ENCODE measurements around the gene DHCR24. TPM values are rescaled to one million over a fixed set of nuclear protein-coding genes. Genes with fewer than 3 reads are reported as not detected.

DHCR24 gene
- total RNA-seq, 2 experiments from 2014 or later: 55.9 to 60.8 TPM

DNA sequence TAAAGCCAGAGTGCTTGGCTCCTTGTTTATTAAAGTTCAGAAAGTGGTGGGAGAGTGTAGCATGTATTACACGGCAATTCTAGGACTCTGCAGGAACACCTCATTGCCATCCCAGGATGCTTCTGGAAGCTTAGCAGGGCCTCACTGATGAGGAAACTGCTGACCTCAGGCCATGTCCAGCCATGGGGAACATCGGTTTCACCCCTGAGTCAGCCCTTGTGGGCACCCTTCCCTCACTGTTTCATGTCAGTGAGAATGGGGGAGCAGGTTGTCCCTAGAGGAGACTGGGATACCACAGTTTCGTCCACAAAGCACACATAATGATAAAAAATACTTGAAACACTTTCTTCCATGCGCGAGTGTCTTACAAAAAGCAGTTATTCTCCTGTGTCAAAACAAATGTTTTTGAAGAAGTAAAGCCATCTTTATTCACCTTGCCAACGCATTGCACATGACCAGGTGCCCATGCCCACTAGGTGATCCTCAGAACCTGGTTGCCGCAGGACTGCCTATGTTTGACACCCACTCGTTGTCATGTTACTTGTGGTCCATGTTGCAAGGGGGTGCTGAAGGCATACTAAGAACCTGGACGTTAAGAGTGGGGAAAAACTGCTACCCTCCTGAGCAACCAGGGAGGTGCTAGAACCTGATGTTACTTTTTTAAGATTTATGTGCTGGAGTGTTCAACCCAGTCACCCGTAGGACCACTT lies 44.6 kb downstream of the DHCR24 start:
- no peaks in the 10 kb centered on the region for H3K36me3 Mint-ChIP-seq
- no peak overlapping the region for H3K4me3 Mint-ChIP-seq
- no peaks in the 10 kb centered on the region for H3K27me3 Mint-ChIP-seq
- H3K9me3 Mint-ChIP-seq: no peaks in the 10 kb centered on the region
- no peaks in the 10 kb centered on the region for H3K4me1 Mint-ChIP-seq
- DNase-seq (no peak), ATAC-seq (ENCODE audit: low read depth) (no peak)
- no peak overlapping the region for H3K27ac Mint-ChIP-seq
- POLR2A ChIA-PET: interaction anchor here (0.6 kb wide), 1 partner anchor 36 kb away, joined by 7 read pairs; no protein-coding TSS in a partner anchor

GRCh38 chr1:54839824-54840223 lies 47.2 kb downstream of the DHCR24 start:
- H3K4me3 Mint-ChIP-seq: no peak overlapping the region
- no peaks in the 10 kb centered on the region for H3K9me3 Mint-ChIP-seq
- DNase-seq: no peak
- H3K27ac Mint-ChIP-seq: no peak overlapping the region
- peaks cover 1% of the 10 kb centered on the region for H3K27me3 Mint-ChIP-seq
- H3K4me1 Mint-ChIP-seq: no peaks in the 10 kb centered on the region
- no peaks in the 10 kb centered on the region for H3K36me3 Mint-ChIP-seq
- no peak for ATAC-seq (ENCODE audit: low read depth)
- POLR2A ChIA-PET: no interaction called here

DNA sequence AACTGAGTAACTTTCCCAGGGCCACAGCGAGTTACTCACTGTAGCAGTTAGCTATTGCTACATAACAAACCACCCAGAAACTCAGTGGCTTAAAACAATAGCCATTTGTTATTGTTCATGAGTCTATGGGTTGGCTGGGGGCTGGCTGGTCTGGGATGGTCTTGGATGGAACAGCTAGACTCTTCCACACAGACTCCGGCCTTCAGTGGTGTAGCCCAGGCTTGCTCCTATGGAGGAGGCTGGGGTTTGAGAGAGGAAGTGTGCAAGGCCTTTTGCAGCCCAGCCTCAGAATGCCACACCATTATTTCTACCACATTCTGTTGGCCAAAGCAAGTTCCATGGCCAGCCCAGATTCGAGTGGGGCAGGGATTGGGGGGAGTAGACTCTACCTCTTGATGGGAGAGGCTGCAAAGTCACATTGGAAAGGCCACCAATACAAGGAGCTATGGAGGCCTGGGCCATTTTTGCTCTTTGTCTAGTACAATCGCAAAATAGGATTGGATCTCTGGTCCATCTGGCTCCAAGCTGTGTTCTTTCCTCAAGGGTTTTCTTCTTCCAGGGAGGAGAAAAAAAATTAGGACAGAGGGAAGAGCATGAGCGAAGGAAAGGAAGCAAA lies 48.3 kb downstream of the DHCR24 start:
- no peaks in the 10 kb centered on the region for H3K36me3 Mint-ChIP-seq
- no peak for DNase-seq
- no peak overlapping the region for H3K27ac Mint-ChIP-seq
- no peaks in the 10 kb centered on the region for H3K4me1 Mint-ChIP-seq
- POLR2A ChIA-PET: no interaction called here
- no peak overlapping the region for H3K4me3 Mint-ChIP-seq
- no peaks in the 10 kb centered on the region for H3K9me3 Mint-ChIP-seq
- peaks cover 5% of the 10 kb centered on the region for H3K27me3 Mint-ChIP-seq
- ATAC-seq (ENCODE audit: low read depth): no peak

- DNase-seq (no peak), ATAC-seq (ENCODE audit: low read depth) (no peak)
- H3K4me1 Mint-ChIP-seq: no peaks in the 10 kb centered on the region
- H3K4me3 Mint-ChIP-seq: no peak overlapping the region
- no peaks in the 10 kb centered on the region for H3K36me3 Mint-ChIP-seq
- H3K27me3 Mint-ChIP-seq: peaks cover 5% of the 10 kb centered on the region
- no peak overlapping the region for H3K27ac Mint-ChIP-seq
- no peaks in the 10 kb centered on the region for H3K9me3 Mint-ChIP-seq
- POLR2A ChIA-PET: no interaction called here
These were observed 49.8 kb downstream of the DHCR24 start for GRCh38 chr1:54837002-54837853.

GRCh38 chr1:54836594-54836993 lies 50.4 kb downstream of the DHCR24 start:
- Mint-ChIP-seq H3K27me3 (peaks cover 5% of the 10 kb centered on the region), H3K4me1 (no peaks in the 10 kb centered on the region), H3K4me3 (no peak overlapping the region), H3K27ac (no peak overlapping the region), H3K36me3 (no peaks in the 10 kb centered on the region), H3K9me3 (no peaks in the 10 kb centered on the region)
- no peak for DNase-seq
- ATAC-seq (ENCODE audit: low read depth): no peak
- POLR2A ChIA-PET: no interaction called here

- H3K27me3 Mint-ChIP-seq: peaks cover 5% of the 10 kb centered on the region
- no peaks in the 10 kb centered on the region for H3K36me3 Mint-ChIP-seq
- H3K9me3 Mint-ChIP-seq: no peaks in the 10 kb centered on the region
- no peak for ATAC-seq (ENCODE audit: low read depth)
- POLR2A ChIA-PET: no interaction called here
- no peak overlapping the region for H3K27ac Mint-ChIP-seq
- no peaks in the 10 kb centered on the region for H3K4me1 Mint-ChIP-seq
- no peak for DNase-seq
- H3K4me3 Mint-ChIP-seq: no peak overlapping the region
These were observed 51.0 kb downstream of the DHCR24 start for GRCh38 chr1:54835970-54836369.

DNA sequence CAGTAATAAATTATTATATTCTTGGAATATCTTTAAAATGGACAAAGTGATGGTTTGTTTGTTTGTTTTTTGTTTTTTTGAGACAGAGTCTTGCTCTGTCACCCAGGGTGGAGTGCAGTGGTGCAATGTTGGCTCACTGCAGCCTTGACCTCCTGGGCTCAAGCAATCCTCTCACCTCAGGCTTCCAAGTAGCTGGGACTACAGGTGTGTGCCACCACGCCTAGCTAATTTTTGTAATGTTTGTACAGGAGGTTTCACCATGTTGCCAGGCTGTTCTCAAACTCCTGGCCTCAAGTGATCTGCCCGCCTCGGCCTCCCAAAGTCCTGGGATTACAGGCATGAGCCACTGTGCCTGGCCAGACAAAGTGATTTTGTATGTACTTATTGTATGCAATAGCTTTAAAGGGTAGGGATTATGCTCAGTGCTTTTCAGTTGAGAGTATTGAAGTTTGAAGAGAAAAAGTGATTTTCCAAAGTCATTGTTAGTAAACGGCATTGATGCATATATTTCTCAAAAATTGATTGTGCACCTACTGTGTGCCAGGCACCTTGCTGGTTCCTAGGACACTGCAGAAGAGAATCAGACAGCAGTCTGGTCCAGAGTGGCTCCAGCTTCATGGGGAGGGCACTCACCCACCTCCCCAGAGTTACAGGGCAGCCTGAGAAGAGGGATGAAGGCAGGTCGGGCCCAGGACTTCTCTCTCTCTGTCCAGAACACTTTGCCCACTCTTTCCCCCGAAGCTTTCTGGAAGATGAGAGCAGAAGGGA lies 51.7 kb downstream of the DHCR24 start:
- ATAC-seq (ENCODE audit: low read depth): no peak
- Mint-ChIP-seq H3K9me3 (no peaks in the 10 kb centered on the region), H3K4me1 (no peaks in the 10 kb centered on the region), H3K27ac (no peak overlapping the region), H3K27me3 (peaks cover 7% of the 10 kb centered on the region), H3K36me3 (no peaks in the 10 kb centered on the region), H3K4me3 (no peak overlapping the region)
- DNase-seq: no peak
- POLR2A ChIA-PET: no interaction called here

- Mint-ChIP-seq H3K4me3 (no peak overlapping the region), H3K36me3 (no peaks in the 10 kb centered on the region), H3K27ac (no peak overlapping the region), H3K4me1 (no peaks in the 10 kb centered on the region), H3K9me3 (no peaks in the 10 kb centered on the region), H3K27me3 (peaks cover 7% of the 10 kb centered on the region)
- no peak for DNase-seq
- POLR2A ChIA-PET: no interaction called here
- ATAC-seq (ENCODE audit: low read depth): no peak
These were observed 52.9 kb downstream of the DHCR24 start for GRCh38 chr1:54834007-54834541.

DNA sequence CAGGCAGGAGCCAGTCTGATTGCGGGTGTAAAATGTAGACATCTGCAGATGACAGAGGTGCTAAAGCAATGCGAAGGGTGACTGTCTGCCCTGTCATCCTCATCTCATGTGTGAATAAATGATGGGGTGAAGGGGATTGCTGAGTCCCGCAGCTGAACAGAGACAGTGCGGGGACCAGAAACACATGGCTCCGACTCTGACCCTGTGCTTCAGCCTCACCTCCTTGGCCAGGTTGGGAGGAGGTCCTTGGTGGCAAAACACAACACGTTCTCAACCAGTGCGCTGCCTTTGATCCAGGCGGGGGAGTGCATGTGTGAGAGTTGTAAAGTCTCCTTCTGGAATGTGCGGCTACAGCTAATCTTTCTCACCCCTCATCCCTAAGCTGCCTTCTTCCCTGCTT lies 53.9 kb downstream of the DHCR24 start:
- no peak overlapping the region for H3K4me3 Mint-ChIP-seq
- no peak for ATAC-seq (ENCODE audit: low read depth)
- H3K27me3 Mint-ChIP-seq: peaks cover 7% of the 10 kb centered on the region
- H3K27ac Mint-ChIP-seq: no peak overlapping the region
- H3K36me3 Mint-ChIP-seq: no peaks in the 10 kb centered on the region
- POLR2A ChIA-PET: no interaction called here
- H3K4me1 Mint-ChIP-seq: no peaks in the 10 kb centered on the region
- DNase-seq: no peak
- peaks cover 2% of the 10 kb centered on the region for H3K9me3 Mint-ChIP-seq

DNA sequence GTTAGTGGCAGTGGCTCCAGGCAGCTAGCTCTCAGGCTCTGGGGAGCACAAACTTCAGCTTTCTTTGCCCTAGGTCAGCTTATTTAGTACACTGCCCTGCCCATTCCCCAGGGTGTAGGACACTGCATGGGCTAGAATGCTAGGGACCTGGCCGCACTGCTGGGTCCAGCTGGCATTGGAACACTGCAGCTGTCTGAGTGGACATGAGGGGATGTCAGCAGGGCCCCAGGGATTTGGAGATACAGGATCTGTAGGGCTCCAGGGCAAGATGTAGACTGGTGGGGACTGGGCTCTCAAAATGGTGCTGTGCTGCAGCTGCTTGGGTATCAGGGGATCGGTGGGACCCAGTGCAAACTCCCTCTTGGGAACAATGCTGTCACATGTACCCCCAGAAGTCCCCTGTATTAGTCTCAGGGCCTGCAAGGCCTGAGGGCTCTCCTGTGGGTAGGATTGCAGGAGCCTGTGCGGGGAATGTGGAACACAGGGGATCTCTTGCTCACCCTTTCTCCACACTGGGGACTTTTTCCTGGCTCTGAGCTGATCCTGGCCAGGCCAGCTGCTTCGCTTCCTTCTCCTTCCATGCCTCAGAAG lies 60.7 kb downstream of the DHCR24 start:
- no peak overlapping the region for H3K27ac Mint-ChIP-seq
- POLR2A ChIA-PET: no interaction called here
- DNase-seq (no peak), ATAC-seq (ENCODE audit: low read depth) (no peak)
- H3K36me3 Mint-ChIP-seq: peaks cover 7% of the 10 kb centered on the region
- H3K9me3 Mint-ChIP-seq: peaks cover 20% of the 10 kb centered on the region
- H3K4me3 Mint-ChIP-seq: no peak overlapping the region
- peaks cover 7% of the 10 kb centered on the region for H3K27me3 Mint-ChIP-seq
- H3K4me1 Mint-ChIP-seq: no peaks in the 10 kb centered on the region

DNA sequence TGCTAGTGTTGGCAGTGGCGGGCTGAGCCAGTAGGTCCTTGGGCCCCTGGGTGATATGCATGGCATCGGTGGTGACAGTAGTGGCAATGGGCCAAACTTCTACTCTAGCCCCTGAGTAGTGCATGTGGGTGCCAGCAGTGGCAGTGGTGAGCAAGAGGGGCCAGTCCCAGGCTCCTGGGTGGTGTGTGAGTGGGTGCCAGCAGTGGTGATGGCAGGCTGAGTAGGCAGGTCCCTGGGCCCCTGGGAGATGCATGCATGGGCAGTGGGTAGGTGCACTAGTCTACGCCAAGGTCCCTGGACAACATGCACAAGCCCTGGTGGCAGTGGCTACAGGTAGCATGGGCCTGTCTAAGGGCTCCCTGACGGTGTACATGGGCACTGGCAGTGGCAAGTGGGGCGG lies 61.3 kb downstream of the DHCR24 start:
- Mint-ChIP-seq H3K27me3 (peaks cover 12% of the 10 kb centered on the region), H3K36me3 (peaks cover 7% of the 10 kb centered on the region), H3K4me1 (no peaks in the 10 kb centered on the region), H3K27ac (no peak overlapping the region), H3K4me3 (no peak overlapping the region), H3K9me3 (peaks cover 20% of the 10 kb centered on the region)
- POLR2A ChIA-PET: no interaction called here
- DNase-seq (no peak), ATAC-seq (ENCODE audit: low read depth) (no peak)

DNA sequence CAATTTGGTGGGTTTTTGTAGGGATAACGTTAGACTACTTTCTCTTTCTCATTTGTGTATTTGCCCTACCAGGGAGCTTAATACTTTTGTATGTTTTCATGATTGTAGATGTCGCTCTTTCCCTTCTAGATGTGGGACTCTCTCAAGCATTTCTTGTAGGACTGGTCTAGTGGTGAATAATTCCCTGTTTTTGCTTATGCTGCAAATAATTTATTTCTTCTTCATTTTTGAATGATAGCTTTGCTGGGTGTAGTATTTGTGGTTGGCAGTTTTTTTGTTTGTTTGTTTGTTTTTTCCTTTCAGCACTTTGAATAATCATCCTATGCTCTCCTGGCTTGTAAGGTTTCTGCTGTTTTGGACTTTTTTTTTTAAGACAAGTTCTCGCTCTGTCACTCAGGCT lies 63.3 kb downstream of the DHCR24 start:
- POLR2A ChIA-PET: no interaction called here
- H3K4me3 Mint-ChIP-seq: no peak overlapping the region
- peaks cover 18% of the 10 kb centered on the region for H3K9me3 Mint-ChIP-seq
- H3K27me3 Mint-ChIP-seq: peaks cover 17% of the 10 kb centered on the region
- ATAC-seq (ENCODE audit: low read depth): no peak
- DNase-seq: no peak
- peaks cover 4% of the 10 kb centered on the region for H3K4me1 Mint-ChIP-seq
- peaks cover 7% of the 10 kb centered on the region for H3K36me3 Mint-ChIP-seq
- no peak overlapping the region for H3K27ac Mint-ChIP-seq

GRCh38 chr1:54819733-54820132 lies 67.3 kb downstream of the DHCR24 start:
- peaks cover 17% of the 10 kb centered on the region for H3K27me3 Mint-ChIP-seq
- no peak overlapping the region for H3K27ac Mint-ChIP-seq
- H3K36me3 Mint-ChIP-seq: peaks cover 6% of the 10 kb centered on the region
- no peak overlapping the region for H3K4me3 Mint-ChIP-seq
- POLR2A ChIA-PET: no interaction called here
- no peak for DNase-seq
- H3K4me1 Mint-ChIP-seq: peaks cover 9% of the 10 kb centered on the region
- no peak for ATAC-seq (ENCODE audit: low read depth)
- H3K9me3 Mint-ChIP-seq: peaks cover 10% of the 10 kb centered on the region

All from activated naive CD8-positive, alpha-beta T cell treated with anti-CD3 and anti-CD28 coated beads, Interleukin-2, amount 10 ng/mL, durations not matched to agents 7 days and 5 days (primary cell).